ENCODE data around the gene COPZ1.

COPZ1 gene

GRCh38 chr12:54372113-54372806 is 47.3 kb downstream of the COPZ1 start:
- Histone ChIP-seq H3F3A (ENCODE audit: low read depth) (no peaks in the 10 kb centered on the region), H3K27me3 (ENCODE audit: insufficient read depth, low read length, poor library complexity, severe bottlenecking) (no peaks in the 10 kb centered on the region), H3K36me3 (ENCODE audit: insufficient read depth, low read length) (no peaks in the 10 kb centered on the region), H3K4me2 (ENCODE audit: low read depth, low read length, poor library complexity, severe bottlenecking) (peak overlapping the region; percentile 51), H3K4me1 (ENCODE audit: insufficient read depth, low read length, poor library complexity, severe bottlenecking) (peaks cover 33% of the 10 kb centered on the region), H3K79me2 (ENCODE audit: insufficient read depth, low read length) (no peaks in the 10 kb centered on the region), H4K20me1 (ENCODE audit: insufficient read depth, low read length, poor library complexity, severe bottlenecking) (no peaks in the 10 kb centered on the region), H3K9me3 (ENCODE audit: insufficient read depth, low read depth, low read length) (no peaks in the 10 kb centered on the region), H3K4me3 (ENCODE audit: low read length, poor library complexity, severe bottlenecking) (peak overlapping the region; percentile 40), H3K9me2 (replicated peaks; ENCODE audit: low read depth, low read length) (no peaks in the 10 kb centered on the region), H3K9ac (ENCODE audit: low read depth, low read length, poor library complexity, severe bottlenecking) (peak overlapping the region; percentile 66), H2AFZ (ENCODE audit: low read length) (peak overlapping the region; percentile 19; the same call in 1 of the 2 replicates)
- TF ChIP-seq CTCF (conservative IDR thresholded peaks at IDR 0.05; ENCODE audit: low read length) (no peak), EZH2phosphoT487 (IDR thresholded peaks at IDR 0.05; ENCODE audit: borderline replicate concordance) (no peak)

GRCh38 chr12:54373649-54374561 is 49.0 kb downstream of the COPZ1 start:
- H3K36me3 ChIP-seq (ENCODE audit: insufficient read depth, low read length) = no peaks in the 10 kb centered on the region
- H3K9ac ChIP-seq (ENCODE audit: low read depth, low read length, poor library complexity, severe bottlenecking) = no peak overlapping the region
- H3F3A ChIP-seq (ENCODE audit: low read depth) = no peaks in the 10 kb centered on the region
- H3K9me3 ChIP-seq (ENCODE audit: insufficient read depth, low read depth, low read length) = no peaks in the 10 kb centered on the region
- H3K4me1 ChIP-seq (ENCODE audit: insufficient read depth, low read length, poor library complexity, severe bottlenecking) = peaks cover 25% of the 10 kb centered on the region
- H3K9me2 ChIP-seq (replicated peaks; ENCODE audit: low read depth, low read length) = no peaks in the 10 kb centered on the region
- H3K4me2 ChIP-seq (ENCODE audit: low read depth, low read length, poor library complexity, severe bottlenecking) = no peak overlapping the region
- no peak overlapping the region for H3K4me3 ChIP-seq (ENCODE audit: low read length, poor library complexity, severe bottlenecking)
- H2AFZ ChIP-seq (ENCODE audit: low read length) = no peak overlapping the region
- TF ChIP-seq EZH2phosphoT487 (IDR thresholded peaks at IDR 0.05; ENCODE audit: borderline replicate concordance) = no peak
- TF ChIP-seq CTCF (conservative IDR thresholded peaks at IDR 0.05; ENCODE audit: low read length) = no peak
- no peaks in the 10 kb centered on the region for H3K27me3 ChIP-seq (ENCODE audit: insufficient read depth, low read length, poor library complexity, severe bottlenecking)
- no peaks in the 10 kb centered on the region for H4K20me1 ChIP-seq (ENCODE audit: insufficient read depth, low read length, poor library complexity, severe bottlenecking)
- H3K79me2 ChIP-seq (ENCODE audit: insufficient read depth, low read length) = no peaks in the 10 kb centered on the region

GRCh38 chr12:54374562-54375258 is 49.8 kb downstream of the COPZ1 start:
- H3K79me2 ChIP-seq (ENCODE audit: insufficient read depth, low read length) = no peaks in the 10 kb centered on the region
- no peaks in the 10 kb centered on the region for H3K27me3 ChIP-seq (ENCODE audit: insufficient read depth, low read length, poor library complexity, severe bottlenecking)
- H3K4me2 ChIP-seq (ENCODE audit: low read depth, low read length, poor library complexity, severe bottlenecking) = no peak overlapping the region
- H4K20me1 ChIP-seq (ENCODE audit: insufficient read depth, low read length, poor library complexity, severe bottlenecking) = no peaks in the 10 kb centered on the region
- no peak overlapping the region for H3K4me3 ChIP-seq (ENCODE audit: low read length, poor library complexity, severe bottlenecking)
- H3K36me3 ChIP-seq (ENCODE audit: insufficient read depth, low read length) = no peaks in the 10 kb centered on the region
- H3K9me3 ChIP-seq (ENCODE audit: insufficient read depth, low read depth, low read length) = no peaks in the 10 kb centered on the region
- H2AFZ ChIP-seq (ENCODE audit: low read length) = no peak overlapping the region
- peaks cover 28% of the 10 kb centered on the region for H3K4me1 ChIP-seq (ENCODE audit: insufficient read depth, low read length, poor library complexity, severe bottlenecking)
- no peaks in the 10 kb centered on the region for H3K9me2 ChIP-seq (replicated peaks; ENCODE audit: low read depth, low read length)
- peak overlapping the region; percentile 16 for H3K9ac ChIP-seq (ENCODE audit: low read depth, low read length, poor library complexity, severe bottlenecking)
- TF ChIP-seq CTCF (conservative IDR thresholded peaks at IDR 0.05; ENCODE audit: low read length) = no peak
- no peak for TF ChIP-seq EZH2phosphoT487 (IDR thresholded peaks at IDR 0.05; ENCODE audit: borderline replicate concordance)
- H3F3A ChIP-seq (ENCODE audit: low read depth) = no peaks in the 10 kb centered on the region

All from Loucy (cell line).